ENCODE data around the gene PLXDC1.

DNA sequence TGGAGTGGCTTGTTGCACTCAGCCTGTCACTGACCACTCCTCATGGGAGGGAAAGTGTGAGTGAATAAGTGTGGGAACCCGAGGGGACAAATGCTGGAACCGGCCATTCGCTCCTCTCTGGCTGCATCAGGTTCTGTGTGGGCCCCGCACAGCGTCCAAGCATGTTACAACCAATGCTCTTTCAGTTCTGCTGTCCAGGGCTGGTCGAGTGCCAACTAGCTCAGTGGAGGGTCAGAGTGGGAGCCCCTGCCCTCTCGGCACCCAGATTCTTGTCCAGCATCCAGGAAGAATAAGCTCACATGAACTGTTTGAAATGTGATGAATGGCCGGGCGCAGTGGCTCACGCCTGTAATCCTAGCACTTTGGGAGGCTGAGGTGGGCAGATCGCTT, 135.9 kb downstream of the PLXDC1 start:
- TF ChIP-seq CTCF (IDR thresholded peaks at IDR 0.05) (no peak), POLR2A (IDR thresholded peaks at IDR 0.05) (no peak)

Data from uterus (tissue), 2 donors.